ENCODE measurements around the gene MPZL2.

The MPZL2 gene

GRCh38 chr11:118227865-118228785, 36.0 kb downstream of the MPZL2 start:
- H3K27me3 ChIP-seq (ENCODE audit: control insufficient read depth, insufficient read depth, low read length): peaks cover 23% of the 10 kb centered on the region
- no peak overlapping the region for H3K4me2 ChIP-seq (ENCODE audit: low read length)
- no peaks in the 10 kb centered on the region for H3K4me1 ChIP-seq (ENCODE audit: control insufficient read depth, insufficient read depth, low read length)
- H3K9me3 ChIP-seq (replicated peaks; ENCODE audit: low read length): no peaks in the 10 kb centered on the region
- H3K9ac ChIP-seq (ENCODE audit: low read depth, low read length): no peak overlapping the region
- no peaks in the 10 kb centered on the region for H3K36me3 ChIP-seq (ENCODE audit: insufficient read depth, low read length)
- H3K4me3 ChIP-seq (ENCODE audit: low read length): no peak overlapping the region

GRCh38 chr11:118226781-118227180, 37.3 kb downstream of the MPZL2 start:
- Histone ChIP-seq H3K4me1 (ENCODE audit: control insufficient read depth, insufficient read depth, low read length) (no peaks in the 10 kb centered on the region), H3K27me3 (ENCODE audit: control insufficient read depth, insufficient read depth, low read length) (peaks cover 24% of the 10 kb centered on the region), H3K9me3 (replicated peaks; ENCODE audit: low read length) (no peaks in the 10 kb centered on the region), H3K4me3 (ENCODE audit: low read length) (no peak overlapping the region), H3K4me2 (ENCODE audit: low read length) (no peak overlapping the region), H3K36me3 (ENCODE audit: insufficient read depth, low read length) (no peaks in the 10 kb centered on the region), H3K9ac (ENCODE audit: low read depth, low read length) (no peak overlapping the region)

GRCh38 chr11:118226296-118226695, 37.8 kb downstream of the MPZL2 start:
- no peaks in the 10 kb centered on the region for H3K9me3 ChIP-seq (replicated peaks; ENCODE audit: low read length)
- no peak overlapping the region for H3K9ac ChIP-seq (ENCODE audit: low read depth, low read length)
- H3K4me1 ChIP-seq (ENCODE audit: control insufficient read depth, insufficient read depth, low read length): no peaks in the 10 kb centered on the region
- H3K27me3 ChIP-seq (ENCODE audit: control insufficient read depth, insufficient read depth, low read length): peaks cover 28% of the 10 kb centered on the region
- no peak overlapping the region for H3K4me3 ChIP-seq (ENCODE audit: low read length)
- H3K36me3 ChIP-seq (ENCODE audit: insufficient read depth, low read length): no peaks in the 10 kb centered on the region
- H3K4me2 ChIP-seq (ENCODE audit: low read length): no peak overlapping the region

GRCh38 chr11:118224511-118225188, 39.4 kb downstream of the MPZL2 start, which contains the start of gene JAML:
Gene JAML, minus strand, starts transcription at chr11:118225011. Its CDS starts 10,145 bp downstream, at chr11:118214866.
- H3K9me3 ChIP-seq (replicated peaks; ENCODE audit: low read length): no peaks in the 10 kb centered on the region
- no peak within 1 kb of the TSS for H3K9ac ChIP-seq (ENCODE audit: low read depth, low read length)
- no peak within 1 kb of the TSS for H3K4me3 ChIP-seq (ENCODE audit: low read length)
- no peaks in the 10 kb centered on the region for H3K4me1 ChIP-seq (ENCODE audit: control insufficient read depth, insufficient read depth, low read length)
- peaks cover 41% of the 10 kb centered on the region for H3K27me3 ChIP-seq (ENCODE audit: control insufficient read depth, insufficient read depth, low read length)
- H3K36me3 ChIP-seq (ENCODE audit: insufficient read depth, low read length): no peaks in the 10 kb centered on the region
- H3K4me2 ChIP-seq (ENCODE audit: low read length): no peak within 1 kb of the TSS

- Histone ChIP-seq H3K36me3 (ENCODE audit: insufficient read depth, low read length) (no peaks in the 10 kb centered on the region), H3K4me3 (ENCODE audit: low read length) (no peak overlapping the region), H3K4me2 (ENCODE audit: low read length) (no peak overlapping the region), H3K27me3 (ENCODE audit: control insufficient read depth, insufficient read depth, low read length) (peaks cover 41% of the 10 kb centered on the region), H3K9ac (ENCODE audit: low read depth, low read length) (no peak overlapping the region), H3K9me3 (replicated peaks; ENCODE audit: low read length) (no peaks in the 10 kb centered on the region), H3K4me1 (ENCODE audit: control insufficient read depth, insufficient read depth, low read length) (no peaks in the 10 kb centered on the region)
These were observed 40.1 kb downstream of the MPZL2 start for GRCh38 chr11:118223992-118224391.

GRCh38 chr11:118223570-118223969, 40.5 kb downstream of the MPZL2 start:
- Histone ChIP-seq H3K9me3 (replicated peaks; ENCODE audit: low read length) (no peaks in the 10 kb centered on the region), H3K4me2 (ENCODE audit: low read length) (no peak overlapping the region), H3K4me1 (ENCODE audit: control insufficient read depth, insufficient read depth, low read length) (no peaks in the 10 kb centered on the region), H3K4me3 (ENCODE audit: low read length) (no peak overlapping the region), H3K36me3 (ENCODE audit: insufficient read depth, low read length) (no peaks in the 10 kb centered on the region), H3K9ac (ENCODE audit: low read depth, low read length) (no peak overlapping the region), H3K27me3 (ENCODE audit: control insufficient read depth, insufficient read depth, low read length) (peaks cover 41% of the 10 kb centered on the region)

- no peak overlapping the region for H3K9ac ChIP-seq (ENCODE audit: low read depth, low read length)
- no peaks in the 10 kb centered on the region for H3K9me3 ChIP-seq (replicated peaks; ENCODE audit: low read length)
- no peaks in the 10 kb centered on the region for H3K4me1 ChIP-seq (ENCODE audit: control insufficient read depth, insufficient read depth, low read length)
- no peak overlapping the region for H3K4me2 ChIP-seq (ENCODE audit: low read length)
- no peak overlapping the region for H3K4me3 ChIP-seq (ENCODE audit: low read length)
- no peaks in the 10 kb centered on the region for H3K36me3 ChIP-seq (ENCODE audit: insufficient read depth, low read length)
- H3K27me3 ChIP-seq (ENCODE audit: control insufficient read depth, insufficient read depth, low read length): peaks cover 39% of the 10 kb centered on the region
These were observed 41.7 kb downstream of the MPZL2 start for GRCh38 chr11:118222437-118222836.

GRCh38 chr11:118221419-118221818, 42.7 kb downstream of the MPZL2 start:
- no peak overlapping the region for H3K9ac ChIP-seq (ENCODE audit: low read depth, low read length)
- H3K36me3 ChIP-seq (ENCODE audit: insufficient read depth, low read length): no peaks in the 10 kb centered on the region
- H3K4me3 ChIP-seq (ENCODE audit: low read length): no peak overlapping the region
- H3K4me2 ChIP-seq (ENCODE audit: low read length): no peak overlapping the region
- no peaks in the 10 kb centered on the region for H3K4me1 ChIP-seq (ENCODE audit: control insufficient read depth, insufficient read depth, low read length)
- peaks cover 47% of the 10 kb centered on the region for H3K27me3 ChIP-seq (ENCODE audit: control insufficient read depth, insufficient read depth, low read length)
- H3K9me3 ChIP-seq (replicated peaks; ENCODE audit: low read length): no peaks in the 10 kb centered on the region

GRCh38 chr11:118219732-118220131, 44.4 kb downstream of the MPZL2 start:
- Histone ChIP-seq H3K4me2 (ENCODE audit: low read length) (no peak overlapping the region), H3K36me3 (ENCODE audit: insufficient read depth, low read length) (no peaks in the 10 kb centered on the region), H3K9ac (ENCODE audit: low read depth, low read length) (no peak overlapping the region), H3K27me3 (ENCODE audit: control insufficient read depth, insufficient read depth, low read length) (peaks cover 57% of the 10 kb centered on the region), H3K4me1 (ENCODE audit: control insufficient read depth, insufficient read depth, low read length) (no peaks in the 10 kb centered on the region), H3K9me3 (replicated peaks; ENCODE audit: low read length) (no peaks in the 10 kb centered on the region), H3K4me3 (ENCODE audit: low read length) (no peak overlapping the region)

GRCh38 chr11:118219244-118219643, 44.9 kb downstream of the MPZL2 start:
- Histone ChIP-seq H3K4me3 (ENCODE audit: low read length) (no peak overlapping the region), H3K36me3 (ENCODE audit: insufficient read depth, low read length) (no peaks in the 10 kb centered on the region), H3K4me2 (ENCODE audit: low read length) (no peak overlapping the region), H3K9ac (ENCODE audit: low read depth, low read length) (no peak overlapping the region), H3K4me1 (ENCODE audit: control insufficient read depth, insufficient read depth, low read length) (no peaks in the 10 kb centered on the region), H3K27me3 (ENCODE audit: control insufficient read depth, insufficient read depth, low read length) (peaks cover 57% of the 10 kb centered on the region), H3K9me3 (replicated peaks; ENCODE audit: low read length) (no peaks in the 10 kb centered on the region)

- Histone ChIP-seq H3K4me1 (ENCODE audit: control insufficient read depth, insufficient read depth, low read length) (no peaks in the 10 kb centered on the region), H3K27me3 (ENCODE audit: control insufficient read depth, insufficient read depth, low read length) (peaks cover 64% of the 10 kb centered on the region), H3K9ac (ENCODE audit: low read depth, low read length) (no peak overlapping the region), H3K4me2 (ENCODE audit: low read length) (no peak overlapping the region), H3K36me3 (ENCODE audit: insufficient read depth, low read length) (no peaks in the 10 kb centered on the region), H3K9me3 (replicated peaks; ENCODE audit: low read length) (no peaks in the 10 kb centered on the region), H3K4me3 (ENCODE audit: low read length) (no peak overlapping the region)
These were observed 46.5 kb downstream of the MPZL2 start for GRCh38 chr11:118217575-118217974.

Data from skeletal muscle satellite cell (primary cell).